K562 (cell line): ENCODE data around the gene NOC4L. TPM values are rescaled to one million over a fixed set of nuclear protein-coding genes. Genes with fewer than 3 reads are reported as not detected.

Experiments
- ATAC-seq: fragments of 200-7000 bp; cut with Tn5 transposase; 3 replicates; pipeline ENCODE4 v1.9.1; 2020; ENCODE audit warnings: moderate library complexity
- BruUV-seq: library from RNA; stranded (reverse); fragments of 400-500 nt; replicated peaks from 2 replicates; lab custom pipeline; 2021; lab: Mats Ljungman, UMichigan
- CTCF ChIA-PET: fragments of 300-600 bp; formaldehyde crosslinking; extraction: SDS; loops from one replicate; lab custom pipeline; 2021; ENCODE audit warnings: low intra/inter-chr PET ratio; lab: Yijun Ruan, JAX
- POLR2A ChIA-PET: fragments of 300-600, 350-650 bp; sonication (Branson Sonifier 250); formaldehyde crosslinking; extraction: SDS; loops from one replicate; lab custom pipeline; 2021; ENCODE audit warnings: antibody characterized with exemption, inconsistent platforms; lab: Yijun Ruan, JAX
- DNase-seq, 4 experiments: peaks; one replicate each; pipeline versions ENCODE4 v3.0.0 to v3.0.0-alpha.2; 2011 to 2018; ENCODE audit warnings: low spot score in 3 of 4, mixed read lengths in 3 of 4; ENCODE audit errors: extremely low read depth in 1 of 4
- FAIRE-seq: peaks from 2 replicates; lab custom pipeline; 2011; peaks lifted over from hg19 to GRCh38; lab: Jason Lieb, UNC
- H2AFZ ChIP-seq: 2 replicates; pipeline ENCODE4 v1.6.0; 2011; ENCODE audit warnings: low read depth, low read length, control low read depth, inconsistent platforms
- H3K27ac ChIP-seq: fragments of 200-600 bp; 3 replicates; pipeline ENCODE4 v1.8.0; 2011; ENCODE audit warnings: low read depth, mild to moderate bottlenecking, control low read depth, inconsistent platforms, low read length, moderate library complexity, mixed read lengths; ENCODE audit errors: extremely low read depth
- H3K27me3 ChIP-seq, 2 experiments: fragments of 300-600 bp in 1 of 2; 2 replicates in 1 of 2; 3 replicates in 1 of 2; pipeline versions ENCODE4 v1.6.0 to v1.8.0; 2011; ENCODE audit warnings: inconsistent platforms in 2 of 2, low read length in 2 of 2, mild to moderate bottlenecking in 1 of 2, mixed read lengths in 1 of 2, moderate library complexity in 1 of 2; ENCODE audit not compliant: control insufficient read depth in 2 of 2, insufficient read depth in 2 of 2
- H3K36me3 ChIP-seq: fragments of 300-600 bp; 3 replicates; pipeline ENCODE4 v1.8.0; 2011; ENCODE audit warnings: mild to moderate bottlenecking, low read length, inconsistent platforms; ENCODE audit not compliant: control insufficient read depth, insufficient read depth
- H3K4me1 ChIP-seq, 2 experiments: fragments of 200-600 bp in 1 of 2; replicated peaks in 1 of 2; 2 replicates in 1 of 2; 3 replicates in 1 of 2; pipeline versions ENCODE4 v1.5.1 to v1.8.0; 2011; ENCODE audit warnings: inconsistent platforms in 2 of 2, low read length in 2 of 2, mild to moderate bottlenecking in 1 of 2, mixed read lengths in 1 of 2, moderate library complexity in 1 of 2; ENCODE audit not compliant: control insufficient read depth in 2 of 2, insufficient read depth in 2 of 2
- H3K4me2 ChIP-seq: 2 replicates; pipeline ENCODE4 v1.6.1; 2011; ENCODE audit warnings: low read length, control low read depth, inconsistent platforms, mixed read lengths; ENCODE audit not compliant: insufficient read depth
- H3K4me3 ChIP-seq: fragments of 200-600 bp; sonication (generic), shearing (Covaris generic); 2 replicates; pipeline ENCODE4 v1.5.1; 2016; ENCODE audit warnings: control low read depth, inconsistent platforms
- H3K79me2 ChIP-seq: fragments of 200-600 bp; 3 replicates; pipeline ENCODE4 v1.8.0; 2011; ENCODE audit warnings: low read length, inconsistent platforms; ENCODE audit not compliant: control insufficient read depth, insufficient read depth
- H3K9ac ChIP-seq, 2 experiments: 2 replicates each; pipeline versions ENCODE4 v1.6.0 to v1.6.1; 2011; ENCODE audit warnings: low read depth in 2 of 2, low read length in 2 of 2, control low read depth in 1 of 2, inconsistent platforms in 1 of 2, mild to moderate bottlenecking in 1 of 2, mixed read lengths in 1 of 2; ENCODE audit not compliant: insufficient read depth in 1 of 2
- H3K9me1 ChIP-seq: one replicate; pipeline ENCODE4 v1.6.0; 2011; ENCODE audit warnings: inconsistent platforms, mild to moderate bottlenecking, low read length, moderate library complexity; ENCODE audit not compliant: control insufficient read depth, insufficient read depth
- H3K9me3 ChIP-seq: replicated peaks from 2 replicates; pipeline ENCODE4 v1.5.1; 2011; ENCODE audit warnings: low read depth, low read length, inconsistent platforms; ENCODE audit not compliant: control insufficient read depth, insufficient read depth
- H4K20me1 ChIP-seq: replicated peaks from 2 replicates; pipeline ENCODE4 v1.6.1; 2011; ENCODE audit warnings: low read length, inconsistent platforms, mixed read lengths; ENCODE audit not compliant: control insufficient read depth, insufficient read depth
- ATF6 ChIP-seq: sonication (generic); formaldehyde crosslinking; IDR thresholded peaks from 2 replicates; pipeline ENCODE4 v1.4.0; 2020; ENCODE audit warnings: mild to moderate bottlenecking, missing genetic modification reagents
- CBX3 ChIP-seq, 2 experiments: IDR thresholded peaks; 1 replicate in 1 of 2; 2 replicates in 1 of 2; pipeline ENCODE4 v1.6.1; 2012; ENCODE audit warnings: inconsistent platforms in 2 of 2, low read length in 2 of 2, borderline replicate concordance in 1 of 2, control low read depth in 1 of 2
- CHCHD3 ChIP-seq: fragments of 250-450 bp; sonication (Bioruptor Pico); IDR thresholded peaks from 2 replicates; pipeline ENCODE4 v2.1.2; 2022; ENCODE audit warnings: mild to moderate bottlenecking
- JUND ChIP-seq, 2 experiments: IDR thresholded peaks; 2 replicates in 1 of 2; 3 replicates in 1 of 2; pipeline ENCODE4 v1.6.1; 2011; ENCODE audit warnings: borderline replicate concordance in 2 of 2, low read depth in 2 of 2, low read length in 2 of 2, improper control_type of control experiment in 1 of 2, missing biosample characterization in 1 of 2, missing genetic modification characterization in 1 of 2, missing genetic modification reagents in 1 of 2
- MYBL2 ChIP-seq, 2 experiments: fragments of 450-650 bp in 1 of 2; sonication (generic) in 1 of 2; formaldehyde crosslinking in 1 of 2; IDR thresholded peaks; 2 replicates each; pipeline versions ENCODE4 v1.6.1 to v1.8.1; 2017 to 2022; ENCODE audit warnings: borderline replicate concordance in 1 of 2, inconsistent platforms in 1 of 2, low read depth in 1 of 2, mild to moderate bottlenecking in 1 of 2, missing genetic modification reagents in 1 of 2, moderate library complexity in 1 of 2
- RAD21 ChIP-seq, 2 experiments: fragments of 250-450 bp in 1 of 2; fragments of 450-650 bp in 1 of 2; sonication (Bioruptor Pico) in 1 of 2; formaldehyde crosslinking in 1 of 2; IDR thresholded peaks in 1 of 2; conservative IDR thresholded peaks in 1 of 2; 2 replicates each; pipeline versions ENCODE4 v1.4.0 to v1.8.0; 2020 to 2022; ENCODE audit warnings: mild to moderate bottlenecking in 2 of 2, moderate library complexity in 1 of 2
- RNF2 ChIP-seq: sonication (generic); IDR thresholded peaks from 2 replicates; pipeline ENCODE4 v1.6.1; 2016
- RUNX1 ChIP-seq: sonication (generic); IDR thresholded peaks from 2 replicates; pipeline ENCODE4 v1.6.1; 2016; ENCODE audit warnings: antibody characterized with exemption, low read depth
- SIN3A ChIP-seq, 2 experiments: fragments of 150-350 bp in 1 of 2; IDR thresholded peaks; 2 replicates each; pipeline ENCODE4 v1.6.1; 2011 to 2016; ENCODE audit warnings: borderline replicate concordance in 2 of 2, low read depth in 2 of 2, low read length in 2 of 2, mild to moderate bottlenecking in 2 of 2, moderate library complexity in 2 of 2; ENCODE audit not compliant: control insufficient read depth in 1 of 2
- UBTF ChIP-seq, 2 experiments: IDR thresholded peaks; 2 replicates each; pipeline ENCODE4 v1.6.1; 2012; ENCODE audit warnings: improper control_type of control experiment in 2 of 2, low read depth in 2 of 2, low read length in 2 of 2, borderline replicate concordance in 1 of 2
- ZMIZ1 ChIP-seq, 2 experiments: fragments of 150-350 bp in 1 of 2; IDR thresholded peaks; 2 replicates each; pipeline ENCODE4 v1.6.1; 2012 to 2016; ENCODE audit warnings: low read depth in 2 of 2, low read length in 2 of 2, mild to moderate bottlenecking in 1 of 2, moderate library complexity in 1 of 2
- WGBS: fragments of 100-300 bp; shearing (Covaris generic); methylation state at CpG from one replicate; pipeline ENCODE4 v1.1.6; 2016; ENCODE audit warnings: low coverage, mixed read lengths; ENCODE audit not compliant: insufficient coverage; ENCODE audit errors: missing lambda C conversion rate; 5-methylcytosine and 5-hydroxymethylcytosine counted together
- in situ Hi-C: fragments of 300-500 bp; cut with MboI; formaldehyde crosslinking; loops from 4 replicates; pipeline ENCODE4 v1.15.0; 2018; ENCODE audit warnings: inconsistent platforms, mixed read lengths
- intact Hi-C: fragments of 100-400 bp; cut with micrococcal nuclease; formaldehyde crosslinking; loops from 2 replicates; pipeline ENCODE4 v1.14.2; 2022
- polyA plus RNA-seq, 8 experiments: library from polyadenylated mRNA; depleted of rRNA in 4 of 8; stranded (reverse) in 5 of 8; unstranded in 3 of 8; fragments of >200 nt; fragmentation: Nextera tagmentation in 2 of 8; fragmentation: Illumina TruSeq in 1 of 8; extraction: Ambion mirVana in 2 of 8; extraction: Trizol in 1 of 8; gene quantifications; 2 replicates each; pipeline versions ENCODE4 v1.2.1 to v1.2.3, GENCODE V29; 2011 to 2014; ENCODE audit warnings: inconsistent platforms in 1 of 8, missing spikeins in 1 of 8
- total RNA-seq, 7 experiments: library from RNA; depleted of rRNA in 6 of 7; stranded (reverse); fragments of >200 nt in 6 of 7; fragmentation: Illumina TruSeq in 2 of 7; extraction: Trizol in 2 of 7; gene quantifications; 2 replicates each; pipeline versions ENCODE4 v1.2.1 to v1.2.3, GENCODE V29; 2011 to 2021; ENCODE audit warnings: low replicate concordance in 1 of 7

The NOC4L gene
- total and polyA plus RNA-seq, 9 of the 15 experiments (the other 6 are each of a cell fraction or from before 2014, with no cell fraction given), result 1.3 to 77.0 (median 20.0) TPM

- no peak for TF ChIP-seq ATF6
- no peak for TF ChIP-seq RUNX1
- no peak for TF ChIP-seq RNF2
- peak in 1 of 2 experiments; percentile 100; a peak in 2 of 3 replicates for TF ChIP-seq CBX3 (IDR thresholded peaks at IDR 0.05; ENCODE audit: borderline replicate concordance in 1 of 2, low read length in 2 of 2)
These were observed 49.8 kb downstream of the NOC4L start (continued) for GRCh38 chr12:132194056-132194455.

GRCh38 chr12:132194556-132194955 is 50.3 kb downstream of the NOC4L start:
- Histone ChIP-seq H3K4me3 (no peak overlapping the region), H3K27ac (no peak overlapping the region), H3K9ac (no peak overlapping the region), H3K27me3 (peaks cover 24 to 66% of the 10 kb centered on the region in 2 experiments; a peak in 4 of 5 replicates), H4K20me1 (no peaks in the 10 kb centered on the region), H3K4me2 (no peak overlapping the region), H2AFZ (no peak overlapping the region), H3K79me2 (no peaks in the 10 kb centered on the region), H3K9me1 (no peaks in the 10 kb centered on the region), H3K9me3 (peaks cover 19% of the 10 kb centered on the region), H3K36me3 (no peaks in the 10 kb centered on the region), H3K4me1 (peaks cover 3 to 32% of the 10 kb centered on the region in 2 experiments; a peak in 2 of 5 replicates)
- in situ Hi-C loops, result no loop called here
- FAIRE-seq (no peak), DNase-seq (no peak), ATAC-seq (no peak)
- POLR2A ChIA-PET, result no interaction called here
- BruUV-seq, result no TSS peak
- CTCF ChIA-PET, result no interaction called here
- intact Hi-C loops, result no loop called here
- 3% methylated on average over 8 of the region's 8 CpGs for WGBS
- TF ChIP-seq RAD21 (CRISPR knock-in tag; conservative IDR thresholded peaks at IDR 0.05 in 1 of 2, IDR thresholded peaks at IDR 0.05 in 1 of 2), result no peak
- TF ChIP-seq SIN3A (IDR thresholded peaks at IDR 0.05; ENCODE audit: borderline replicate concordance in 2 of 2, control insufficient read depth in 1 of 2, low read depth in 2 of 2, low read length in 2 of 2), result no peak
- TF ChIP-seq JUND (IDR thresholded peaks at IDR 0.05; ENCODE audit: borderline replicate concordance, low read depth, low read length), result no peak
- no peak for TF ChIP-seq JUND (tag; IDR thresholded peaks at IDR 0.05; ENCODE audit: borderline replicate concordance, low read depth, low read length)
- TF ChIP-seq CHCHD3, result no peak
- no peak for TF ChIP-seq UBTF (IDR thresholded peaks at IDR 0.05; ENCODE audit: borderline replicate concordance in 1 of 2, low read depth in 2 of 2, low read length in 2 of 2)
- no peak for TF ChIP-seq MYBL2 (IDR thresholded peaks at IDR 0.05; ENCODE audit: low read depth)
- no peak for TF ChIP-seq MYBL2 (CRISPR knock-in tag; IDR thresholded peaks at IDR 0.05; ENCODE audit: borderline replicate concordance)
- TF ChIP-seq ZMIZ1 (IDR thresholded peaks at IDR 0.05; ENCODE audit: low read depth in 2 of 2, low read length in 2 of 2), result no peak
